ENCODE results near the gene GPR65. TPM values are rescaled to one million over a fixed set of nuclear protein-coding genes. Genes with fewer than 3 reads are reported as not detected.
A peak's percentile ranks its signal among the peaks of the same experiment; 100 is the strongest.

Gene GPR65
- total and polyA plus RNA-seq, 2 donors (not counting 1 experiment from before 2014, with no cell fraction given) = 8.7 to 13.4 TPM

- peak overlapping the region; percentile 47 to 74 (median 66) for H3K4me3 ChIP-seq (ENCODE audit: control extremely low read depth in 1 of 5, extremely low read depth in 1 of 5, insufficient read depth in 1 of 5, low read depth in 2 of 5, low read length in 4 of 5)
- peaks cover 7% of the 10 kb centered on the region for H3K79me2 ChIP-seq (ENCODE audit: control insufficient read depth, insufficient read depth, low read length)
- peaks cover 15 to 29% of the 10 kb centered on the region in 2 donors for H3K4me1 ChIP-seq (ENCODE audit: control insufficient read depth in 2 of 2, insufficient read depth in 2 of 2, low read length in 2 of 2)
- no peak for DNase-seq
- peak overlapping the region; percentile 76 for H3K4me2 ChIP-seq (replicated peaks; ENCODE audit: low read depth, low read length, poor library complexity, severe bottlenecking)
- Mint-ChIP-seq H3K27me3 (no peaks in the 10 kb centered on the region), H3K27ac (peak overlapping the region; percentile 99), H3K4me1 (peaks cover 38% of the 10 kb centered on the region), H3K4me3 (peak overlapping the region; percentile 87), H3K9me3 (ENCODE audit: insufficient read depth) (peaks cover 2% of the 10 kb centered on the region)
- intact Hi-C loops (cut with micrococcal nuclease) = loop anchor here (2.0 to 5.0 kb wide), 4 partner anchors 45 to 1965 kb away; partner anchors contain the start of genes TDP1, TTC8 and ZC3H14
- TF ChIP-seq CTCF (IDR thresholded peaks at IDR 0.05) (no peak), EZH2 (IDR thresholded peaks at IDR 0.05; ENCODE audit: borderline replicate concordance, insufficient read depth, low read depth, low read length, poor library complexity, severe bottlenecking) (no peak)
- no peaks in the 10 kb centered on the region for H3K36me3 ChIP-seq (replicated peaks in 1 of 2; ENCODE audit: control extremely low read depth in 1 of 2, control insufficient read depth in 1 of 2, extremely low read depth in 1 of 2, insufficient read depth in 2 of 2, low read length in 1 of 2)
- H3K9me3 ChIP-seq (ENCODE audit: control extremely low read depth in 1 of 3, control insufficient read depth in 2 of 3, insufficient read depth in 1 of 3, low read length in 2 of 3) = no peaks in the 10 kb centered on the region
- CTCF ChIA-PET = interaction anchor here (1.0 to 3.1 kb wide), 4 partner anchors 13 to 47 kb away, joined by 3 to 22 read pairs (median 16); partner anchors contain the start of gene GPR65
- H3K27ac ChIP-seq (ENCODE audit: low read length in 2 of 2) = peak overlapping the region; percentile 95 to 97
- H2AFZ ChIP-seq (ENCODE audit: insufficient read depth, low read depth, low read length, poor library complexity, severe bottlenecking) = peak overlapping the region; percentile 90
- peak; percentile 0 for ATAC-seq (ENCODE audit: low read depth)
- H3K9ac ChIP-seq (ENCODE audit: low read length) = peak overlapping the region; percentile 71
- POLR2A ChIA-PET = interaction anchor here (1.4 to 1.7 kb wide), 2 partner anchors 12 to 17 kb away, joined by 4 to 12 read pairs; partner anchors contain the start of gene GPR65
- 11% methylated on average over 20 of the region's 20 CpGs for WGBS (ENCODE audit: insufficient coverage)
- H3K27me3 ChIP-seq (replicated peaks in 1 of 4; ENCODE audit: control extremely low read depth in 1 of 4, control insufficient read depth in 3 of 4, insufficient read depth in 4 of 4, low read length in 3 of 4) = no peaks in the 10 kb centered on the region
- no peaks in the 10 kb centered on the region for H4K20me1 ChIP-seq (ENCODE audit: control insufficient read depth, insufficient read depth, low read length, poor library complexity, severe bottlenecking)
These were observed 12.6 kb upstream of the GPR65 start for GRCh38 chr14:87992346-87992717.

Data from B cell (primary cell).